ENCODE results near the gene PFKFB3.

DNA sequence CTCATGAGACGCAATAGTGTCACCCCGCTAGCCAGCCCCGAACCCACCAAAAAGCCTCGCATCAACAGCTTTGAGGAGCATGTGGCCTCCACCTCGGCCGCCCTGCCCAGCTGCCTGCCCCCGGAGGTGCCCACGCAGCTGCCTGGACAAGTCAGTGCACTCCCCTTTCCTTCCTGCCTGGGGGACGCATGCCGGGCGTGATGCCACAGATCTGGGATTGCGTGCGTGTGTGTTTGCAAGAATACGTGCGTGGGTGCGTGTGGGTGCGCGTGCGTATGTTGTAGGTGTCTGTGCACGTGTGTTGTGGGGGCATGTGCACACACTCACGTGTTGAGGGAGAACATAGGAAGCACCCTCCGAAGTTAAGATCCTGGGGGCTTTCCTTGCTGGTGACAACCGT, 23.5 kb downstream of the PFKFB3 start:
- TF ChIP-seq, protein P1, sequence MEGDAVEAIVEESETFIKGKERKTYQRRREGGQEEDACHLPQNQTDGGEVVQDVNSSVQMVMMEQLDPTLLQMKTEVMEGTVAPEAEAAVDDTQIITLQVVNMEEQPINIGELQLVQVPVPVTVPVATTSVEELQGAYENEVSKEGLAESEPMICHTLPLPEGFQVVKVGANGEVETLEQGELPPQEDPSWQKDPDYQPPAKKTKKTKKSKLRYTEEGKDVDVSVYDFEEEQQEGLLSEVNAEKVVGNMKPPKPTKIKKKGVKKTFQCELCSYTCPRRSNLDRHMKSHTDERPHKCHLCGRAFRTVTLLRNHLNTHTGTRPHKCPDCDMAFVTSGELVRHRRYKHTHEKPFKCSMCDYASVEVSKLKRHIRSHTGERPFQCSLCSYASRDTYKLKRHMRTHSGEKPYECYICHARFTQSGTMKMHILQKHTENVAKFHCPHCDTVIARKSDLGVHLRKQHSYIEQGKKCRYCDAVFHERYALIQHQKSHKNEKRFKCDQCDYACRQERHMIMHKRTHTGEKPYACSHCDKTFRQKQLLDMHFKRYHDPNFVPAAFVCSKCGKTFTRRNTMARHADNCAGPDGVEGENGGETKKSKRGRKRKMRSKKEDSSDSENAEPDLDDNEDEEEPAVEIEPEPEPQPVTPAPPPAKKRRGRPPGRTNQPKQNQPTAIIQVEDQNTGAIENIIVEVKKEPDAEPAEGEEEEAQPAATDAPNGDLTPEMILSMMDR (IDR thresholded peaks at IDR 0.05; ENCODE audit: low read depth, low read length, poor library complexity, severe bottlenecking): no peak
- TF ChIP-seq EZH2phosphoT487 (IDR thresholded peaks at IDR 0.05; ENCODE audit: borderline replicate concordance, low read length): no peak
